Sigmoid colon (tissue), 7 donors: ENCODE measurements around the gene KLHL29. TPM values are rescaled to one million over a fixed set of nuclear protein-coding genes. Genes with fewer than 3 reads are reported as not detected.
"Not testable (repeated sequence)": the region's sequence is repeated elsewhere in the genome, so short reads cannot be mapped to it uniquely, and the experiment has no call there.

ENCODE experiments used
- DNase-seq: peaks from one replicate; pipeline ENCODE4 v3.0.0-alpha.2; 2019
- H3K27ac ChIP-seq, 4 donors: fragments of 200-600 bp; sonication (generic); one replicate each; pipeline ENCODE4 v1.5.1; 2016 to 2019; ENCODE audit warnings: mild to moderate bottlenecking in 1 of 4
- H3K27me3 ChIP-seq, 3 donors: fragments of 200-600 bp; sonication (generic); one replicate each; pipeline ENCODE4 v1.5.1; 2019; ENCODE audit warnings: mild to moderate bottlenecking in 1 of 3
- H3K36me3 ChIP-seq, 4 donors: fragments of 200-600 bp; sonication (generic); one replicate each; pipeline ENCODE4 v1.5.1; 2016 to 2019
- H3K4me1 ChIP-seq, 4 donors: fragments of 200-600 bp; sonication (generic); one replicate each; pipeline ENCODE4 v1.5.1; 2017 to 2019
- H3K4me3 ChIP-seq, 4 donors: fragments of 200-600 bp; sonication (generic); one replicate each; pipeline ENCODE4 v1.5.1; 2017 to 2019; ENCODE audit warnings: mild to moderate bottlenecking in 2 of 4, moderate library complexity in 1 of 4
- H3K9me3 ChIP-seq, 4 donors: fragments of 200-600 bp in 3 of 4; sonication (generic) in 3 of 4; one replicate each; pipeline versions ENCODE4 v1.5.1 to v1.6.1; 2013 to 2019
- EP300 ChIP-seq, 4 donors: sonication (generic); formaldehyde crosslinking; IDR thresholded peaks; one replicate each; pipeline ENCODE4 v1.6.1; 2017; ENCODE audit warnings: antibody characterized with exemption in 4 of 4
- POLR2A ChIP-seq, 2 donors: fragments of 450-650 bp; IDR thresholded peaks; one replicate each; pipeline ENCODE4 v1.6.1; 2016; ENCODE audit warnings: antibody characterized with exemption in 2 of 2, mild to moderate bottlenecking in 2 of 2, moderate library complexity in 2 of 2
- POLR2AphosphoS5 ChIP-seq, 4 donors: sonication (generic); formaldehyde crosslinking; IDR thresholded peaks; one replicate each; pipeline ENCODE4 v1.6.1; 2017; ENCODE audit warnings: antibody characterized with exemption in 4 of 4
- WGBS, 2 donors: extraction: QIAGEN DNeasy Blood & Tissue Kit; methylation state at CpG; one replicate each; pipeline ENCODE4 v1.1.7; 2013; 5-methylcytosine and 5-hydroxymethylcytosine counted together
- intact Hi-C: fragments of 100-400 bp; cut with DNase I; formaldehyde crosslinking; loops from one replicate; pipeline ENCODE4 v1.15.1; 2023
- polyA plus RNA-seq, 3 donors: library from polyadenylated mRNA; stranded (reverse); fragments of 200-250 nt; gene quantifications; one replicate each; pipeline ENCODE4 v1.2.3, GENCODE V29; 2013
- total RNA-seq, 4 donors: library from RNA; depleted of rRNA; stranded (reverse); fragments of >200 nt; gene quantifications; one replicate each; pipeline ENCODE4 v1.1.0, GENCODE V29; 2016
- TF ChIP-seq, protein P1 (sequence below), 4 experiments: fragments of 450-650 bp in 3 of 4; fragments of 200-600 bp in 1 of 4; IDR thresholded peaks; one replicate each; pipeline ENCODE4 v1.5.1; 2016 to 2019; ENCODE audit warnings: antibody characterized with exemption in 4 of 4, mild to moderate bottlenecking in 3 of 4, moderate library complexity in 2 of 4
- donor health status: healthy with polysubstance abuse.
- donor health status: Bipolar disorder and iron deficiency.
- donor health status: healthy.

Gene KLHL29
- total and polyA plus RNA-seq, 7 donors = 0.46 to 25.5 (median 6.3) TPM

DNA sequence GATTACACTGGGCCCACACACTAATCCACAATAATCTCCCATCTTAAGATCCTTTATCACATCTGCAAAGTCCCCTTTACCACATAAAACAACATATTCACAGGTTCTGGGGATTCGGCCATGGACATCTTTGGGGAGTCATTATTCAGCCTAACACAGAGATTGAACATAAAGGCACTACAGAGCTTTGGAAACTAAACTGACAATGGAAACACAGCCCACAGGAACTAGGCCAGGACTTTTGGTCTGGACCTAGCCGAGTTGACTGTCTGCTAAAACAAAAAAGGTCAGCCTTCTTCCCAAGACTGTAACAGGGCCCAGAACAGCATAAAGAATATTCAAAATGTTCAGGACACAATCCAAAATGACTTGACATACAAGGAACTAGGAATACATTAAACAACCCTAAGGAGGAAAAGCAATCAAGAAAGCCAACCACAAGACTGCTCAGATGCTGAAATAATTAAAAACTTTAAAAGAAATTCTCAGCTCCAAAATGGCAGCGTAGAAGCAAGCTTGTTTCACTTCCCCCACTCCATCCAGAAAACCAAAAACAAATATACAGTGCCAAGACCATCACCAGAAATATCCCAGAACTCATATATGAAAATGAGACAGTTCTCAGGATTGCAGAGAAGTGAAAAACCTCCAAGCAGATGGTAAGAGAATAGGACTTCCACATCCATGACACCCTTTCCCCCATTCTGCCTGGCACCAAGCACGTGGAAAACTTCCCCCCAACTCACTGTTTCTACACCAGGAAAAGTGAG lies 334.1 kb downstream of the KLHL29 start:
- 92 to 93% methylated on average over 4 of the region's 4 CpGs for WGBS, 2 donors
- no peak for DNase-seq
- Histone ChIP-seq H3K36me3 (no peaks in the 10 kb centered on the region), H3K4me3 (no peak overlapping the region), H3K4me1 (peaks cover 0 to 7% (median 0%) of the 10 kb centered on the region in 4 donors), H3K27ac (no peak overlapping the region), H3K27me3 (no peaks in the 10 kb centered on the region), H3K9me3 (no peaks in the 10 kb centered on the region)
- intact Hi-C loops = no loop called here
- TF ChIP-seq, protein P1, sequence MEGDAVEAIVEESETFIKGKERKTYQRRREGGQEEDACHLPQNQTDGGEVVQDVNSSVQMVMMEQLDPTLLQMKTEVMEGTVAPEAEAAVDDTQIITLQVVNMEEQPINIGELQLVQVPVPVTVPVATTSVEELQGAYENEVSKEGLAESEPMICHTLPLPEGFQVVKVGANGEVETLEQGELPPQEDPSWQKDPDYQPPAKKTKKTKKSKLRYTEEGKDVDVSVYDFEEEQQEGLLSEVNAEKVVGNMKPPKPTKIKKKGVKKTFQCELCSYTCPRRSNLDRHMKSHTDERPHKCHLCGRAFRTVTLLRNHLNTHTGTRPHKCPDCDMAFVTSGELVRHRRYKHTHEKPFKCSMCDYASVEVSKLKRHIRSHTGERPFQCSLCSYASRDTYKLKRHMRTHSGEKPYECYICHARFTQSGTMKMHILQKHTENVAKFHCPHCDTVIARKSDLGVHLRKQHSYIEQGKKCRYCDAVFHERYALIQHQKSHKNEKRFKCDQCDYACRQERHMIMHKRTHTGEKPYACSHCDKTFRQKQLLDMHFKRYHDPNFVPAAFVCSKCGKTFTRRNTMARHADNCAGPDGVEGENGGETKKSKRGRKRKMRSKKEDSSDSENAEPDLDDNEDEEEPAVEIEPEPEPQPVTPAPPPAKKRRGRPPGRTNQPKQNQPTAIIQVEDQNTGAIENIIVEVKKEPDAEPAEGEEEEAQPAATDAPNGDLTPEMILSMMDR (IDR thresholded peaks at IDR 0.05) = no peak
- TF ChIP-seq POLR2AphosphoS5 (IDR thresholded peaks at IDR 0.05) = no peak
- TF ChIP-seq POLR2A (IDR thresholded peaks at IDR 0.05) = no peak
- TF ChIP-seq EP300 (IDR thresholded peaks at IDR 0.05) = no peak

DNA sequence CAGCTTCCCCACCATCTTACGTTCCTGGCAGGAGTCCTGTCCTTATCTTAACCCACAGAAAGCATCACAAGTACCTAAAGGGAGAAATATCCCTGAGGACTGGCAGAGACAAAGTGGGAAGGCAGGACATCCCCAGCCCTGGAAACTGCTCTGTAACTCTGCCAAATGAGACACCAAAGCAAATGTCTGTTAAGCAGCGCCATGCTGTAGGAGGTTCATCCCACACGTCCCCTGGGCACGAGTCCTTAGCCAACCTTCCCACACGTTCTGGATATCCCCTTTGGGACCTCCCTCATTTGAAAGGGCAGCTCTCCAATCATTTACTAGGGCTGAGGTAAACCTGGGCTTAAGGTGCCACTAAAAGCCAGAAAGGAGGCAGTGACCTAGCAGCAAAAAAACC lies 334.7 kb downstream of the KLHL29 start:
- WGBS, 2 donors = 93 to 94% methylated on average over 5 of the region's 5 CpGs
- TF ChIP-seq EP300 (IDR thresholded peaks at IDR 0.05) (no peak), POLR2AphosphoS5 (IDR thresholded peaks at IDR 0.05) (no peak)
- Histone ChIP-seq H3K4me3 (no peak overlapping the region), H3K9me3 (no peaks in the 10 kb centered on the region), H3K36me3 (no peaks in the 10 kb centered on the region), H3K27ac (no peak overlapping the region), H3K27me3 (no peaks in the 10 kb centered on the region), H3K4me1 (peaks cover 0 to 7% (median 0%) of the 10 kb centered on the region in 4 donors)
- intact Hi-C loops = no loop called here
- DNase-seq = no peak

DNA sequence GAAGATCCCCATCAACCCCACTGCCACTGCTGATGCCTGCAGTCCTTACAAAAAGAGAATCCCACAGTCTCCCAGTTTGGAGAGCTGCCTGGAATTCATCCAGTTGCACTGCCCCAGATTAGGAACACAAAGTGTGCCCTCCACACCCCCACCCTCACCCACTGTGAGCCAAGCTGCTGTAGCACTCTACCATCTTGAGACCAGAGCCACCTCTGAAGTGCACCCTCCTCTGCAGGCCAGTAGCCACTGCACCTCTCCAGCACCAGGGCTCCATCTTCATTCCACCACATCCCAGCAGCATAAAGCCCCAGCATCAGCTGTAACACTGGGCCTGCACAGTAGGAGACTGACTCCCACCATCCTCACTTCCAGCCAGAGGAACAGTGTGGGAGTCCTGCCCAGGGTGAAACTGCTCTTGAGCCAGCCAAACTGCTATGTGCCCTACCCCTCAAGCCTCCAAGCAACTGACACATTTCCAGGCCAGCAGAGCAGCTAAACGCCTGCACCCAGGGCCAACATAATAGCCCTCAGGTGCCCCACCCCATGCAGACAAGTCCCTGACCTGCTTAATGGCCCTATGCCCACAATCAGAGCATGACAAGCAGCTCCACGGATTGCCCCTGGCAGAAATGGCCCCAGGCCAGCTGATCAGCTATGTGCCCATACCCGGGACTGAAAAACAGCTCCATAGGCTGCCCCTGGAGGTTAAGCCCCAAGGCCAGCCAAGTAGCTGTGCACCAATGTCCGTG lies 335.9 kb downstream of the KLHL29 start:
- Histone ChIP-seq H3K4me3 (no peak overlapping the region), H3K27ac (no peak overlapping the region), H3K9me3 (peaks cover 0 to 2% (median 0%) of the 10 kb centered on the region in 4 donors), H3K27me3 (no peaks in the 10 kb centered on the region), H3K36me3 (peaks cover 0 to 7% (median 0%) of the 10 kb centered on the region in 4 donors), H3K4me1 (peaks cover 0 to 7% (median 0%) of the 10 kb centered on the region in 4 donors)
- intact Hi-C loops = no loop called here
- 76 to 91% methylated on average over 4 of the region's 4 CpGs for WGBS, 2 donors
- DNase-seq = no peak
- TF ChIP-seq, protein P1 (IDR thresholded peaks at IDR 0.05) = no peak
- TF ChIP-seq POLR2A (IDR thresholded peaks at IDR 0.05) (no peak), POLR2AphosphoS5 (IDR thresholded peaks at IDR 0.05) (no peak), EP300 (IDR thresholded peaks at IDR 0.05) (no peak)

DNA sequence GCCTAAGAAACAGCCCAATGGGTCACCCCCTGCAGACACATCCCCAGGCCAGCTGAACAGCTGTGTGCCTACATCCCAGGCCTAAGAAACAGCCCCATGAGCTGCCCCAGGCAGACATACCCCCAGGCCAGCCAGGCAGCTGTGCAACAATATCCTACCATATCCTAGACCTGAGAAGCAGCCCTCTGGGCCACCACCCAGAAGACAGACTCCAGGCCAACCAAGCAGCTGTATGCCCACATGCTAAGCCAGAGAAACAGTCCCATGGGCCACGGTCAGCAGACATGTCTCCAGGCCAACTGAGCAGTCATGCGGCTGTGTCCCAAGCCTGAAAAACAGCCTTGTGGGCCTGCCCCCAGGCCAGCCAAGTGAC lies 336.5 kb downstream of the KLHL29 start:
- Histone ChIP-seq H3K27ac (no peak overlapping the region), H3K4me3 (no peak overlapping the region), H3K9me3 (peaks cover 0 to 2% (median 0%) of the 10 kb centered on the region in 4 donors), H3K36me3 (peaks cover 0 to 11% (median 0%) of the 10 kb centered on the region in 4 donors), H3K27me3 (no peaks in the 10 kb centered on the region), H3K4me1 (peaks cover 0 to 7% (median 0%) of the 10 kb centered on the region in 4 donors)
- no peak for DNase-seq
- TF ChIP-seq, protein P1 (IDR thresholded peaks at IDR 0.05) = no peak
- TF ChIP-seq POLR2AphosphoS5 (IDR thresholded peaks at IDR 0.05) (no peak), EP300 (IDR thresholded peaks at IDR 0.05) (no peak), POLR2A (IDR thresholded peaks at IDR 0.05) (no peak)
- 95 to 99% methylated on average over 2 of the region's 2 CpGs for WGBS, 2 donors
- intact Hi-C loops = no loop called here

DNA sequence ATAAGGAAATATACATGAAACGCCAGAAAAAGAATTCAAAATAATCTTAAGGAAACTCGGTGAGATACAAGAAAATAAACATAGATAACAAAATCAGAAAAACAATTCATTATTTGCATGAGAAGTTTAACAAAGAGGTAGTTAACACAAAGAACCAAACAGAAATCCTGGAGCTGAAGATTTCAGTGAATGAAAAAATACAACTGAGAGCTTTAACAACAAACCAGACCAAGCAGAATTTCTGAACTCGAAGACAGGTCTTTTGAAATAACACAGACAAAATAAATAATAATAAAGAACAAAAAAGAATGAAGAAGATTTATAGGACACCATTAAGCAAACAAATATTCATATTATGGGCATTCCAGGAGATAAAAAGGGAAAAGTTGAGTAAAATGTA lies 337.3 kb downstream of the KLHL29 start:
- H3K27me3 ChIP-seq = no peaks in the 10 kb centered on the region
- H3K4me1 ChIP-seq = peaks cover 0 to 7% (median 0%) of the 10 kb centered on the region in 4 donors
- peaks cover 0 to 11% (median 0%) of the 10 kb centered on the region in 4 donors for H3K36me3 ChIP-seq
- H3K4me3 ChIP-seq = no peak overlapping the region
- peaks cover 0 to 2% (median 0%) of the 10 kb centered on the region in 4 donors for H3K9me3 ChIP-seq
- no peak overlapping the region for H3K27ac ChIP-seq
- no peak for DNase-seq
- 97% methylated on average over 3 of the region's 3 CpGs for WGBS, 2 donors
- intact Hi-C loops = no loop called here
- TF ChIP-seq EP300 (IDR thresholded peaks at IDR 0.05) (no peak), POLR2AphosphoS5 (IDR thresholded peaks at IDR 0.05) (no peak), POLR2A (IDR thresholded peaks at IDR 0.05) (no peak)
- TF ChIP-seq, protein P1 (IDR thresholded peaks at IDR 0.05) = no peak

DNA sequence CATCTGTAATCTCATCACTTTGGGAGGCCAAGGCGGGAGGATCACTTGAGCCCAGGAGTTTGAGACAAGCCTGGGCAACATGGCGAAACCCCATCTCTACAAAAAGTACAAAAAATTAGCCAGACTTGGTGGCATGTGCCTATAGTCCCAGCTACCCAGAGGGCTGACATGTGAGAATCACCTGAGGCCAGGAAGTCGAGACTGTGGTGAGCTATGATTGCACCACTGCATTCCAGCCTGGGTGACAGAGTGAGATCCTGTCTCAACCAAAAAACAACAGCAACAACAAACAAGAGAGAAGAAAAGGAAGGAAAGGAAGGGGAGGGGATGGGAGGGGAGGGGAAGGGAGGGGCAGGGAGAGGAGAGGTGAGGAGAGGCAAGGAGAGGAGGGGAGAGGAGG lies 338.1 kb downstream of the KLHL29 start:
- 97 to 100% methylated on average over 3 of the region's 3 CpGs for WGBS, 2 donors
- H3K27ac ChIP-seq, DNase-seq, H3K27me3 ChIP-seq, intact Hi-C loops, H3K4me3 ChIP-seq, H3K9me3 ChIP-seq, H3K4me1 ChIP-seq: not testable (repeated sequence)
- peaks cover 0 to 11% (median 0%) of the 10 kb centered on the region in 4 donors for H3K36me3 ChIP-seq
